ENCODE measurements around the gene COL19A1.

DNA sequence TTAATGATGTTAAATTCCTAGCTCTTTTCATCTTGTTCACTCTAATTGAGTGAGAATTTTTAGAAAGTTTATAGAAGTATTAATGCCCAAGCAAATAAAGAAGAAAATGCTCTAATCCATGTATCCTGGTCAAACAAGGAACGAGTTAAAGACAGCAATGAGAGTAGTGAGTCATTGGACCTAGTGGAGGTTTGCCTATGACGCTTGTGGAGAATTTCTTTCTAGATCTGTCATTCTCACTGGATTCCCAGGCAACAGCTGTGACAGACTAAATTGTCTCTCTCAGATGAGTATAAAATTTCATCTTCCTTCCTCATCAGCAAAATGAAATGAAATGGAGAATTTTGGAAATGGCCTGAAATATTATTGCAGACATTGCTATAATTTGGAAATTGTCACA, 127.9 kb downstream of the COL19A1 start:
- TF ChIP-seq, protein P1, sequence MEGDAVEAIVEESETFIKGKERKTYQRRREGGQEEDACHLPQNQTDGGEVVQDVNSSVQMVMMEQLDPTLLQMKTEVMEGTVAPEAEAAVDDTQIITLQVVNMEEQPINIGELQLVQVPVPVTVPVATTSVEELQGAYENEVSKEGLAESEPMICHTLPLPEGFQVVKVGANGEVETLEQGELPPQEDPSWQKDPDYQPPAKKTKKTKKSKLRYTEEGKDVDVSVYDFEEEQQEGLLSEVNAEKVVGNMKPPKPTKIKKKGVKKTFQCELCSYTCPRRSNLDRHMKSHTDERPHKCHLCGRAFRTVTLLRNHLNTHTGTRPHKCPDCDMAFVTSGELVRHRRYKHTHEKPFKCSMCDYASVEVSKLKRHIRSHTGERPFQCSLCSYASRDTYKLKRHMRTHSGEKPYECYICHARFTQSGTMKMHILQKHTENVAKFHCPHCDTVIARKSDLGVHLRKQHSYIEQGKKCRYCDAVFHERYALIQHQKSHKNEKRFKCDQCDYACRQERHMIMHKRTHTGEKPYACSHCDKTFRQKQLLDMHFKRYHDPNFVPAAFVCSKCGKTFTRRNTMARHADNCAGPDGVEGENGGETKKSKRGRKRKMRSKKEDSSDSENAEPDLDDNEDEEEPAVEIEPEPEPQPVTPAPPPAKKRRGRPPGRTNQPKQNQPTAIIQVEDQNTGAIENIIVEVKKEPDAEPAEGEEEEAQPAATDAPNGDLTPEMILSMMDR (IDR thresholded peaks at IDR 0.05; ENCODE audit: low read depth, low read length), result no peak
- no peak for TF ChIP-seq POLR2A (IDR thresholded peaks at IDR 0.05; ENCODE audit: extremely low read depth, insufficient read length)
- TF ChIP-seq MYC (IDR thresholded peaks at IDR 0.05; ENCODE audit: low read depth, low read length), result no peak
- TF ChIP-seq, protein P2, sequence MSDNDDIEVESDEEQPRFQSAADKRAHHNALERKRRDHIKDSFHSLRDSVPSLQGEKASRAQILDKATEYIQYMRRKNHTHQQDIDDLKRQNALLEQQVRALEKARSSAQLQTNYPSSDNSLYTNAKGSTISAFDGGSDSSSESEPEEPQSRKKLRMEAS (IDR thresholded peaks at IDR 0.05; ENCODE audit: low read depth, low read length), result no peak
